Common myeloid progenitor, CD34-positive (primary cell): ENCODE data around the gene OR1J2.

Experiments used
- CTCF ChIA-PET: fragments of 350-600 bp; sonication (Branson Sonifier 250); formaldehyde crosslinking; loops from one replicate; lab custom pipeline; 2021; ENCODE audit warnings: antibody characterized with exemption; lab: Charles Lee
- POLR2A ChIA-PET: fragments of 350-600 bp; sonication (Branson Sonifier 250); formaldehyde crosslinking; loops from one replicate; lab custom pipeline; 2021; ENCODE audit warnings: antibody characterized with exemption; lab: Charles Lee
- DNase-seq, 3 donors: peaks; one replicate each; pipeline versions ENCODE4 v3.0.0 to v3.0.0-alpha.2; 2013
- H3K27ac ChIP-seq, 2 experiments: 1 replicate in 1 of 2; 2 replicates in 1 of 2; pipeline ENCODE4 v1.7.0; 2013; ENCODE audit warnings: inconsistent platforms in 2 of 2, low read length in 2 of 2, mild to moderate bottlenecking in 2 of 2, low read depth in 1 of 2, moderate library complexity in 1 of 2; ENCODE audit not compliant: severe bottlenecking in 2 of 2, insufficient read depth in 1 of 2, poor library complexity in 1 of 2
- H3K27me3 ChIP-seq, 5 experiments: replicated peaks in 2 of 5; 1 replicate in 3 of 5; 2 replicates in 2 of 5; pipeline versions ENCODE4 v1.6.1 to v1.7.0; 2013; ENCODE audit warnings: low read length in 4 of 5, mild to moderate bottlenecking in 2 of 5, moderate library complexity in 2 of 5, inconsistent platforms in 1 of 5; ENCODE audit not compliant: insufficient read depth in 5 of 5, control insufficient read depth in 4 of 5
- H3K36me3 ChIP-seq, 4 experiments: 1 replicate in 2 of 4; 2 replicates in 2 of 4; pipeline versions ENCODE4 v1.6.1 to v1.7.0; 2013; ENCODE audit warnings: low read length in 3 of 4, control low read depth in 1 of 4, mild to moderate bottlenecking in 1 of 4; ENCODE audit not compliant: control insufficient read depth in 4 of 4, insufficient read depth in 4 of 4
- H3K4me1 ChIP-seq, 4 experiments: 1 replicate in 3 of 4; 2 replicates in 1 of 4; pipeline versions ENCODE4 v1.6.1 to v1.7.1; 2013; ENCODE audit warnings: low read length in 3 of 4, mild to moderate bottlenecking in 3 of 4, control low read depth in 1 of 4, inconsistent platforms in 1 of 4, moderate library complexity in 1 of 4; ENCODE audit not compliant: control insufficient read depth in 4 of 4, insufficient read depth in 4 of 4; ENCODE audit errors: control extremely low read depth in 1 of 4
- H3K4me3 ChIP-seq, 7 experiments: 1 replicate in 4 of 7; 2 replicates in 3 of 7; pipeline versions ENCODE4 v1.5.1 to v1.7.0; 2013; ENCODE audit warnings: mild to moderate bottlenecking in 7 of 7, low read length in 6 of 7, moderate library complexity in 6 of 7, inconsistent platforms in 2 of 7, low read depth in 2 of 7, control low read depth in 1 of 7; ENCODE audit not compliant: insufficient read depth in 4 of 7, control insufficient read depth in 1 of 7; ENCODE audit errors: extremely low read depth in 1 of 7
- H3K9me3 ChIP-seq, 5 experiments: 1 replicate in 4 of 5; 2 replicates in 1 of 5; pipeline versions ENCODE4 v1.6.1 to v1.7.1; 2013; ENCODE audit warnings: low read length in 4 of 5, mild to moderate bottlenecking in 2 of 5, inconsistent platforms in 1 of 5, low read depth in 1 of 5, moderate library complexity in 1 of 5; ENCODE audit not compliant: control insufficient read depth in 4 of 5, insufficient read depth in 2 of 5; ENCODE audit errors: control extremely low read depth in 1 of 5
- WGBS: methylation state at CpG from one replicate; pipeline ENCODE4 v1.1.5; 2013; ENCODE audit not compliant: insufficient coverage; 5-methylcytosine and 5-hydroxymethylcytosine counted together

The OR1J2 gene

DNA sequence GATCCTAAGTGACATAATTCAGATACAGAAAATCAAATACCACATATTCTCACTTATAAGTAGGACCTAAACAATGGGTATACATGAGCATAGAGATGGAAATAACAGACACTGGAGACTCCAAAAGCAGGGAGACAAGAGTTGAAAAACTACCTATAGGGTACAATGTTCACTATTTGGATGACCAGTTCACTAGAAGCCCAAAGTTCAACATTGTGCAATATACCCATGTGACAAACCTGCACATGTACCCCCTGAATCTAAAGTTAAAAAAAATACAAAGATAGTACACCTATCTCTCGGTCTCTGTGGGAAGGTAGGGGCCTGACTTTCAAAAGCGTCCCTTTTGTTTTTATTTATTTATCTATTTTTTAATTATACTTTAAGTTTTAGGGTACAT, 28.2 kb downstream of the OR1J2 start:
- DNase-seq: no peak
- no peaks in the 10 kb centered on the region for H3K27me3 ChIP-seq
- no peaks in the 10 kb centered on the region for H3K9me3 ChIP-seq
- CTCF ChIA-PET: no interaction called here
- H3K36me3 ChIP-seq: no peaks in the 10 kb centered on the region
- WGBS: no CpG with 5 or more reads among the region's 2 CpGs
- H3K4me1 ChIP-seq: no peaks in the 10 kb centered on the region
- POLR2A ChIA-PET: no interaction called here
- no peak overlapping the region for H3K27ac ChIP-seq
- H3K4me3 ChIP-seq: no peak overlapping the region

DNA sequence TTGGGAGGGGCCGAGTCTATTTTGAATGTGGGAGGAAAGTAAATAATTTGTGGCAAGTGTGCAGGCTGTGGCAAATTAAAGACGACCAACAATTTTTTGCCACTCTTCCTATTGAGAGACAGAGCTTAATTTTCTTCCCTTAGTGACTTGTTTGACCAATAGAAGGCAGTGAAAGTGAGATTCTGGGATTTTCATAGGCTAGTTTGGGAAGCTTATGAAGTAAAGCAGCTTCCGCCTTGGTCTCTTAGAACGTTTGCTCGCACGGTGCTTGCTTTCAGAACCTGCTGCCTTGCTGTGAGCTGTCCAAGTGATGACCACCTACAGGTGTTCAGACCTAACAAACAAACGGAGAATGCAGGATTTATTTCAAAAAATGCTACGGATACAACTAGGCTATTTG, 35.6 kb downstream of the OR1J2 start:
- Histone ChIP-seq H3K4me3 (no peak overlapping the region), H3K27me3 (peaks cover 0 to 2% (median 0%) of the 10 kb centered on the region in 5 experiments), H3K9me3 (peaks cover 0 to 3% (median 0%) of the 10 kb centered on the region in 5 experiments), H3K4me1 (no peaks in the 10 kb centered on the region), H3K36me3 (no peaks in the 10 kb centered on the region), H3K27ac (no peak overlapping the region)
- DNase-seq: no peak
- POLR2A ChIA-PET: no interaction called here
- WGBS: 74% methylated on average over 5 of the region's 8 CpGs
- CTCF ChIA-PET: no interaction called here

DNA sequence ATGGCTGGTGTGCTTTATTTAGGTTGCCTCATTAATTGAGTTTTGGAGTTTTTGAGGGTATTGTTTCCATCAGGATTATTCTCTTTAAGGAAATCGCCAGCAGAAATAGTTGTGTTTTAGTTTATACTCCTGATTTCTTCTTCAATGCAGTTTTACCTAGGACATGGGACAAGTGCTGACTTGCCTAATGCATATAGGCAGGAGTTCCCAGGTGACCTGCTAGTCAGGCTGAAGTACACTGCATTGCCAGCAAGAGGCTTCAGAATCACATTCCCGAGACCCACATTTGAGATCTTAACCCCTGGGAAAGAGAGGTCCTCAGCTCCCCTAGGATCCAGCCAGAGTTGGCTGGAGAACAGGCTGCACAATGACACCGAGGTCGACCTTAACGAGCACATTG, 40.8 kb downstream of the OR1J2 start:
- no peak overlapping the region for H3K4me3 ChIP-seq
- WGBS: 78% methylated on average over 5 of the region's 5 CpGs
- no peaks in the 10 kb centered on the region for H3K4me1 ChIP-seq
- ChIA-PET CTCF (no interaction called here), POLR2A (no interaction called here)
- H3K27me3 ChIP-seq: peaks cover 0 to 9% (median 4%) of the 10 kb centered on the region in 5 experiments
- H3K36me3 ChIP-seq: no peaks in the 10 kb centered on the region
- no peak for DNase-seq
- H3K27ac ChIP-seq: no peak overlapping the region
- H3K9me3 ChIP-seq: peaks cover 0 to 3% (median 0%) of the 10 kb centered on the region in 5 experiments

DNA sequence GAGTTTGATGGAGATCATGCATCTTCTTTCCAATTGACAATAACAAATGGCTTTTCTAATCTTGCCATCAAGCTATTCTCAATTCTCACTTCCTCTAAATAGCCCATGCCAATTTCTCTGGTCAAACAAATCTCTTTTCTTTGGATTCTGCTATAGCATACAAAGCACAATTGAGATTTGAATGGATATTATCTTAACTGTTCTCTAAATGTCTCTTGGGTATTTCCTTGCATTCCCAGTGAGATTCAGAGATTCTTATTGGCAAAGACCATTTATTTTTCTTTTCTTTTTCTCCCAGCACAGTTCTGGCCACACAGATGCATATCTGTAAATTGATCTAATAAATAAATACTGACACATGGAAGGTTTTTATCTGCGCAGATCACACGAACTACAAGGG, 42.2 kb downstream of the OR1J2 start, which contains the start of gene OR1N2:
TSS of gene OR1N2 (plus strand) at position 301 of the 400 bp plus-strand sequence. CDS start 100 bp downstream, outside the sequence.
- ChIA-PET POLR2A (no interaction called here), CTCF (no interaction called here)
- Histone ChIP-seq H3K4me3 (no peak within 1 kb of the TSS), H3K36me3 (no peaks in the 10 kb centered on the region), H3K4me1 (no peaks in the 10 kb centered on the region), H3K27ac (no peak within 1 kb of the TSS), H3K9me3 (peaks cover 0 to 3% (median 0%) of the 10 kb centered on the region in 5 experiments), H3K27me3 (peaks cover 0 to 9% (median 4%) of the 10 kb centered on the region in 5 experiments)
- WGBS: 71% methylated on average over 2 of the region's 2 CpGs
- DNase-seq: no peak
